HEK293 (cell line): ENCODE measurements around the gene SCAMP3.

Experiments used
- BCL11B ChIP-seq: fragments of 450-650 bp; formaldehyde crosslinking; IDR thresholded peaks from 2 replicates; pipeline ENCODE4 v1.5.1; 2016; ENCODE audit warnings: low read depth, missing biosample characterization, missing genetic modification characterization
- INSM2 ChIP-seq: fragments of 450-650 bp; formaldehyde crosslinking; IDR thresholded peaks from 2 replicates; pipeline ENCODE4 v1.5.1; 2016; ENCODE audit warnings: missing biosample characterization, missing genetic modification characterization
- KLF16 ChIP-seq: fragments of 450-650 bp; formaldehyde crosslinking; IDR thresholded peaks from 2 replicates; pipeline ENCODE4 v1.5.1; 2017; ENCODE audit warnings: missing biosample characterization, missing genetic modification characterization
- MEIS1 ChIP-seq: sonication (generic); formaldehyde crosslinking; IDR thresholded peaks from 2 replicates; pipeline ENCODE4 v1.8.1; 2022; ENCODE audit warnings: missing genetic modification reagents, mild to moderate bottlenecking, borderline replicate concordance
- MYNN ChIP-seq: fragments of 450-650 bp; formaldehyde crosslinking; IDR thresholded peaks from 2 replicates; pipeline ENCODE4 v1.5.1; 2016; ENCODE audit warnings: missing biosample characterization, missing genetic modification characterization, borderline replicate concordance
- PBX3 ChIP-seq: sonication (generic); formaldehyde crosslinking; IDR thresholded peaks from 2 replicates; pipeline ENCODE4 v1.8.1; 2022; ENCODE audit warnings: mild to moderate bottlenecking, moderate library complexity, missing genetic modification reagents
- PRDM10 ChIP-seq: fragments of 450-650 bp; formaldehyde crosslinking; IDR thresholded peaks from 2 replicates; pipeline ENCODE4 v1.5.1; 2016; ENCODE audit warnings: missing biosample characterization, missing genetic modification characterization
- PRDM4 ChIP-seq: fragments of 450-650 bp; formaldehyde crosslinking; IDR thresholded peaks from 2 replicates; pipeline ENCODE4 v1.5.1; 2017; ENCODE audit warnings: missing biosample characterization, missing genetic modification characterization
- TCF7L2 ChIP-seq: IDR thresholded peaks from 2 replicates; pipeline ENCODE4 v1.6.1; 2011; ENCODE audit warnings: low read depth, mild to moderate bottlenecking, inconsistent platforms, low read length, moderate library complexity, borderline replicate concordance
- ZBTB10 ChIP-seq: fragments of 450-650 bp; formaldehyde crosslinking; IDR thresholded peaks from 2 replicates; pipeline ENCODE4 v1.5.1; 2016; ENCODE audit warnings: missing biosample characterization, missing genetic modification characterization
- ZBTB48 ChIP-seq: fragments of 450-650 bp; formaldehyde crosslinking; IDR thresholded peaks from 2 replicates; pipeline ENCODE4 v1.5.1; 2016; ENCODE audit warnings: missing biosample characterization, missing genetic modification characterization
- ZFHX2 ChIP-seq: fragments of 450-650 bp; formaldehyde crosslinking; conservative IDR thresholded peaks from 2 replicates; pipeline ENCODE4 v1.5.1; 2016; ENCODE audit warnings: missing biosample characterization, missing genetic modification characterization
- ZIC2 ChIP-seq: fragments of 450-650 bp; formaldehyde crosslinking; IDR thresholded peaks from 2 replicates; pipeline ENCODE4 v1.5.1; 2016; ENCODE audit warnings: missing biosample characterization, missing genetic modification characterization
- ZNF10 ChIP-seq: fragments of 450-650 bp; formaldehyde crosslinking; IDR thresholded peaks from 2 replicates; pipeline ENCODE4 v1.5.1; 2017; ENCODE audit warnings: missing biosample characterization, missing genetic modification characterization
- ZNF184 ChIP-seq: fragments of 450-650 bp; IDR thresholded peaks from 2 replicates; pipeline ENCODE4 v1.5.1; 2018; ENCODE audit warnings: missing biosample characterization, mild to moderate bottlenecking, missing genetic modification characterization
- ZNF211 ChIP-seq: fragments of 450-650 bp; formaldehyde crosslinking; IDR thresholded peaks from 2 replicates; pipeline ENCODE4 v1.5.1; 2016; ENCODE audit warnings: low read depth, missing biosample characterization, missing genetic modification characterization
- ZNF239 ChIP-seq: fragments of 450-650 bp; formaldehyde crosslinking; IDR thresholded peaks from 2 replicates; pipeline ENCODE4 v1.5.1; 2016; ENCODE audit warnings: missing biosample characterization, missing genetic modification characterization
- ZNF266 ChIP-seq: fragments of 450-650 bp; formaldehyde crosslinking; IDR thresholded peaks from 2 replicates; pipeline ENCODE4 v1.5.1; 2016; ENCODE audit warnings: missing biosample characterization, missing genetic modification characterization, low read depth
- ZNF292 ChIP-seq: fragments of 450-650 bp; formaldehyde crosslinking; IDR thresholded peaks from 2 replicates; pipeline ENCODE4 v1.5.1; 2016; ENCODE audit warnings: low read depth, missing biosample characterization, missing genetic modification characterization, borderline replicate concordance
- ZNF391 ChIP-seq: fragments of 450-650 bp; formaldehyde crosslinking; IDR thresholded peaks from 2 replicates; pipeline ENCODE4 v1.5.1; 2016; ENCODE audit warnings: low read depth, missing biosample characterization, missing genetic modification characterization, borderline replicate concordance
- ZNF544 ChIP-seq: fragments of 450-650 bp; formaldehyde crosslinking; IDR thresholded peaks from 2 replicates; pipeline ENCODE4 v1.5.0; 2017; ENCODE audit warnings: missing biosample characterization, missing genetic modification characterization
- ZNF555 ChIP-seq: fragments of 450-650 bp; formaldehyde crosslinking; conservative IDR thresholded peaks from 2 replicates; pipeline ENCODE4 v1.5.1; 2017; ENCODE audit warnings: missing biosample characterization, mild to moderate bottlenecking, missing genetic modification characterization, inconsistent platforms
- ZNF558 ChIP-seq: fragments of 450-650 bp; formaldehyde crosslinking; IDR thresholded peaks from 2 replicates; pipeline ENCODE4 v1.5.1; 2016; ENCODE audit warnings: missing biosample characterization, missing genetic modification characterization
- ZNF560 ChIP-seq: fragments of 450-650 bp; formaldehyde crosslinking; IDR thresholded peaks from 2 replicates; pipeline ENCODE4 v1.5.1; 2017; ENCODE audit warnings: missing biosample characterization, missing genetic modification characterization, borderline replicate concordance
- ZNF561 ChIP-seq: fragments of 450-650 bp; IDR thresholded peaks from 2 replicates; pipeline ENCODE4 v1.5.1; 2018; ENCODE audit warnings: missing biosample characterization, missing genetic modification characterization, borderline replicate concordance
- ZNF670 ChIP-seq: fragments of 450-650 bp; formaldehyde crosslinking; IDR thresholded peaks from 2 replicates; pipeline ENCODE4 v1.5.1; 2016; ENCODE audit warnings: missing biosample characterization, missing genetic modification characterization, low read depth
- ZNF747 ChIP-seq: fragments of 450-650 bp; formaldehyde crosslinking; IDR thresholded peaks from 2 replicates; pipeline ENCODE4 v1.5.1; 2016; ENCODE audit warnings: missing biosample characterization, missing genetic modification characterization
- ZSCAN4 ChIP-seq: fragments of 450-650 bp; formaldehyde crosslinking; IDR thresholded peaks from 2 replicates; pipeline ENCODE4 v1.5.1; 2017; ENCODE audit warnings: missing biosample characterization, missing genetic modification characterization

SCAMP3 gene

GRCh38 chr1:155241069-155241679, 21.0 kb downstream of the SCAMP3 start (continued):
- TF ChIP-seq MEIS1 (CRISPR knock-in tag) (no peak), ZNF211 (tag by site-specific recombination) (no peak), PBX3 (CRISPR knock-in tag) (no peak), INSM2 (tag by site-specific recombination) (peak; percentile 60; the same call in 1 of the 2 replicates), ZNF239 (tag by site-specific recombination) (no peak), ZSCAN4 (tag by site-specific recombination) (no peak), ZNF558 (no peak; the same call in 1 of the 2 replicates), ZNF560 (tag by site-specific recombination) (no peak), ZNF10 (tag by site-specific recombination) (no peak), ZNF561 (tag by site-specific recombination) (no peak), ZFHX2 (tag by site-specific recombination) (no peak), ZBTB48 (tag by site-specific recombination) (no peak), TCF7L2 (no peak), ZNF184 (0 out of 2 replicates have a peak, but pooled peaks have one; percentile 52), BCL11B (tag by site-specific recombination) (no peak), ZIC2 (tag by site-specific recombination) (no peak), ZNF292 (tag by site-specific recombination) (no peak), ZBTB10 (no peak), ZNF544 (tag by site-specific recombination) (no peak), PRDM10 (tag by site-specific recombination) (no peak), ZNF391 (tag by site-specific recombination) (no peak), ZNF266 (tag by site-specific recombination) (no peak), MYNN (no peak), ZNF555 (tag by site-specific recombination) (no peak), PRDM4 (tag by site-specific recombination) (no peak), ZNF670 (tag by site-specific recombination) (no peak), ZNF747 (no peak), KLF16 (tag by site-specific recombination) (no peak)
